SK-N-SH treated with all-trans-retinoic acid at 6 μM for 48 hours (cell line): Measurements from ENCODE around the gene INPP4B.

Experiments used
- ATAC-seq: fragments of 200-7000 bp; cut with Tn5 transposase; 3 replicates; pipeline ENCODE4 v1.9.1; 2020; ENCODE audit warnings: mild to moderate bottlenecking, moderate library complexity
- ARNTL ChIP-seq: fragments of 450-650 bp; formaldehyde crosslinking; IDR thresholded peaks from 2 replicates; pipeline ENCODE4 v1.5.0; 2020; ENCODE audit warnings: low read depth, mild to moderate bottlenecking, moderate library complexity, borderline replicate concordance
- BACH2 ChIP-seq: fragments of 250-450 bp; sonication (Bioruptor Pico); IDR thresholded peaks from 2 replicates; pipeline ENCODE4 v1.9.0; 2021; ENCODE audit warnings: mild to moderate bottlenecking, borderline replicate concordance
- CSDC2 ChIP-seq: fragments of 250-450 bp; sonication (Bioruptor Pico); IDR thresholded peaks from 2 replicates; pipeline ENCODE4 v1.5.0; 2020; ENCODE audit warnings: mild to moderate bottlenecking, moderate library complexity
- ESRRG ChIP-seq: fragments of 250-450 bp; sonication (Bioruptor Pico); IDR thresholded peaks from 2 replicates; pipeline ENCODE4 v1.6.1; 2021; ENCODE audit warnings: mild to moderate bottlenecking
- GLIS3 ChIP-seq: fragments of 250-450 bp; sonication (Bioruptor Pico); IDR thresholded peaks from 2 replicates; pipeline ENCODE4 v1.5.0; 2020; ENCODE audit warnings: mild to moderate bottlenecking, moderate library complexity
- ISL1 ChIP-seq: fragments of 250-450 bp; sonication (Bioruptor Pico); IDR thresholded peaks from 2 replicates; pipeline ENCODE4 v2.1.2; 2022; ENCODE audit warnings: mild to moderate bottlenecking, moderate library complexity
- OSR1 ChIP-seq: fragments of 250-450 bp; sonication (Bioruptor Pico); IDR thresholded peaks from 2 replicates; pipeline ENCODE4 v1.8.0; 2022; ENCODE audit warnings: moderate library complexity, mild to moderate bottlenecking, inconsistent platforms
- PPARA ChIP-seq: fragments of 250-450 bp; sonication (Bioruptor Pico); IDR thresholded peaks from 2 replicates; pipeline ENCODE4 v1.5.0; 2020; ENCODE audit warnings: mild to moderate bottlenecking, borderline replicate concordance
- RARB ChIP-seq: fragments of 250-450 bp; sonication (Bioruptor Pico); IDR thresholded peaks from 2 replicates; pipeline ENCODE4 v1.8.0; 2021; ENCODE audit warnings: mild to moderate bottlenecking, moderate library complexity
- TCF4 ChIP-seq: fragments of 250-450 bp; sonication (Bioruptor Pico); IDR thresholded peaks from 2 replicates; pipeline ENCODE4 v1.8.0; 2021; ENCODE audit warnings: mild to moderate bottlenecking, moderate library complexity, borderline replicate concordance
- TOX ChIP-seq: fragments of 250-450 bp; sonication (Bioruptor Pico); IDR thresholded peaks from 2 replicates; pipeline ENCODE4 v1.8.0; 2021; ENCODE audit warnings: mild to moderate bottlenecking, moderate library complexity, borderline replicate concordance
- ZC3H10 ChIP-seq: fragments of 250-450 bp; sonication (Bioruptor Pico); IDR thresholded peaks from 2 replicates; pipeline ENCODE4 v1.5.1; 2021; ENCODE audit warnings: mild to moderate bottlenecking, moderate library complexity
- ZFP3 ChIP-seq: fragments of 250-450 bp; sonication (Bioruptor Pico); IDR thresholded peaks from 2 replicates; pipeline ENCODE4 v1.5.0; 2020; ENCODE audit warnings: mild to moderate bottlenecking, moderate library complexity
- ZFP30 ChIP-seq: fragments of 450-650 bp; formaldehyde crosslinking; IDR thresholded peaks from 2 replicates; pipeline ENCODE4 v1.5.0; 2022; ENCODE audit warnings: mild to moderate bottlenecking, moderate library complexity
- ZNF565 ChIP-seq: fragments of 450-650 bp; formaldehyde crosslinking; conservative IDR thresholded peaks from 2 replicates; pipeline ENCODE4 v1.5.0; 2020; ENCODE audit warnings: low read depth, mild to moderate bottlenecking, moderate library complexity
- ZNF70 ChIP-seq: fragments of 450-650 bp; formaldehyde crosslinking; IDR thresholded peaks from 2 replicates; pipeline ENCODE4 v1.5.0; 2020; ENCODE audit warnings: mild to moderate bottlenecking, moderate library complexity
- ZNF8 ChIP-seq: fragments of 450-650 bp; formaldehyde crosslinking; IDR thresholded peaks from 2 replicates; pipeline ENCODE4 v1.5.0; 2020; ENCODE audit warnings: mild to moderate bottlenecking, moderate library complexity
- TF ChIP-seq, protein P1 (sequence below): fragments of 250-450 bp; sonication (Bioruptor Pico); IDR thresholded peaks from 2 replicates; pipeline ENCODE4 v1.8.0; 2021; ENCODE audit warnings: low read depth, mild to moderate bottlenecking, moderate library complexity, borderline replicate concordance
- TF ChIP-seq, protein P2 (sequence below): fragments of 250-450 bp; sonication (Bioruptor Pico); IDR thresholded peaks from 2 replicates; pipeline ENCODE4 v1.5.1; 2020; ENCODE audit warnings: low read depth, mild to moderate bottlenecking, moderate library complexity
- TF ChIP-seq, protein P3 (sequence below): fragments of 250-450 bp; sonication (Bioruptor Pico); IDR thresholded peaks from 2 replicates; pipeline ENCODE4 v1.5.1; 2021; ENCODE audit warnings: mild to moderate bottlenecking, moderate library complexity
- TF ChIP-seq, protein P4 (sequence below): fragments of 250-450 bp; sonication (Bioruptor Pico); IDR thresholded peaks from 2 replicates; pipeline ENCODE4 v1.5.0; 2020; ENCODE audit warnings: mild to moderate bottlenecking, moderate library complexity
- TF ChIP-seq, protein P5 (sequence below): fragments of 250-450 bp; sonication (Bioruptor Pico); IDR thresholded peaks from 2 replicates; pipeline ENCODE4 v1.8.0; 2020; ENCODE audit warnings: mild to moderate bottlenecking, moderate library complexity, borderline replicate concordance

The INPP4B gene

DNA sequence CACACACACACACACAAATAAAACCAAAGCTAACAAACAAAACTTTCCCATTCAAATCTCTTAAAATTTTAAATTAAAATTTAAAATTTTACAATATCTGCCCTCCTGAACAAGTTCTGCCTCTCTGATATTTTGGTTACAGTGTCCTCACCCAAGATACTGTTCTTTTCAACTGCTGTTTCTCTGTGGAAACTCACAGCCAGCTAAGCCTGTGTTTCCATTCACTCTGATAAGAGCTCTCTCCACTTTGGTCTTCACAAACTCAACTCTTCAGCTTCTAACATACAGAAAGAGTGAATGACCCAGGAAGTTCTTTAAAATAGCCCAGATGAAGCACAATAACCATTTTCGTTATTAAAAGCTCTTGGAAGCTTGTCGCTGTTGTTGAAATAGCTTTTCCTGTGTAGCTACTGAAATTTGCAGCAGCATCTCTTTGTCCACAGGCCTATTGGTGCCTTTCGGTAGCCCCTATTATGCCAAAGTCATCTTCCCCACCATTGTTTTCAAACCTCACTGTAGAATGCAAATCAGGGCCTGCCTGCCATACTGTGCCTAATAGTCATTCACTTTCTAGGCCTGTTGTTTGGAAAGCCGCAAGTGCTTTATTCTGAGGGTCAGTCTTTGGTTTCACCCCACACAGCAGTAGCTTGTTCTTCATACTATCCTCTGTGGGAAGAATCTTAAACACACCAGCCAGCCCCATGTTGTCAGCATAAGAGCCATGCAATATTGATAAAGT lies 19.4 kb downstream of the INPP4B start:
- ATAC-seq = no peak

DNA sequence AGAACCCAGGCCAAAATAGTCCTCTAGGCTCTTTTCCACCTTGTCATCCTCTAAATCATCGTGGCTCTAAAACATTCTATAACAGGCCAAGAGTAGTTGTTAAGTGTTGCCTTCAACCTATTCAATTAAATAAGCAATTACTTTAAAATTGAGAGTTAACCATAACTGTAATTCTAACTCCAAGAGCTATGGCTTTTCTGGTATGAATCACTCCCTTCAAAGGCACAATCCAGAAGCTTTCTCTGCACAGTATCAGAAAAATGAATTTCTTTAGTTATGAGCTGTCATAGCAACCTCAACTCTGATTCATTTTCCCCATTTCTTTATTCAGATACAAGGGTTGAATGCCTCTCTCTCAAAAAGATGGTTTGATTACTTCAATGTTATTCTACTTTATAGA lies 21.7 kb downstream of the INPP4B start:
- ATAC-seq = peak; percentile 98
- TF ChIP-seq BACH2 (CRISPR knock-in tag) (no peak), RARB (CRISPR knock-in tag) (peak; percentile 74; the same call in 1 of the 2 replicates), ISL1 (peak; percentile 84), ZNF8 (CRISPR knock-in tag) (no peak), ARNTL (no peak), ZNF70 (CRISPR knock-in tag) (no peak), ZNF565 (CRISPR knock-in tag) (no peak), GLIS3 (CRISPR knock-in tag) (no peak), ZC3H10 (CRISPR knock-in tag) (peak; percentile 86), ESRRG (CRISPR knock-in tag) (no peak), ZFP3 (CRISPR knock-in tag) (no peak), TOX (CRISPR knock-in tag) (peak; percentile 93)
- TF ChIP-seq, protein P1, sequence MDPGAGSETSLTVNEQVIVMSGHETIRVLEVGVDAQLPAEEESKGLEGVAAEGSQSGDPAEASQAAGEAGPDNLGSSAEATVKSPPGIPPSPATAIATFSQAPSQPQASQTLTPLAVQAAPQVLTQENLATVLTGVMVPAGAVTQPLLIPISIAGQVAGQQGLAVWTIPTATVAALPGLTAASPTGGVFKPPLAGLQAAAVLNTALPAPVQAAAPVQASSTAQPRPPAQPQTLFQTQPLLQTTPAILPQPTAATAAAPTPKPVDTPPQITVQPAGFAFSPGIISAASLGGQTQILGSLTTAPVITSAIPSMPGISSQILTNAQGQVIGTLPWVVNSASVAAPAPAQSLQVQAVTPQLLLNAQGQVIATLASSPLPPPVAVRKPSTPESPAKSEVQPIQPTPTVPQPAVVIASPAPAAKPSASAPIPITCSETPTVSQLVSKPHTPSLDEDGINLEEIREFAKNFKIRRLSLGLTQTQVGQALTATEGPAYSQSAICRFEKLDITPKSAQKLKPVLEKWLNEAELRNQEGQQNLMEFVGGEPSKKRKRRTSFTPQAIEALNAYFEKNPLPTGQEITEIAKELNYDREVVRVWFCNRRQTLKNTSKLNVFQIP (CRISPR knock-in tag) = no peak
- TF ChIP-seq, protein P2, sequence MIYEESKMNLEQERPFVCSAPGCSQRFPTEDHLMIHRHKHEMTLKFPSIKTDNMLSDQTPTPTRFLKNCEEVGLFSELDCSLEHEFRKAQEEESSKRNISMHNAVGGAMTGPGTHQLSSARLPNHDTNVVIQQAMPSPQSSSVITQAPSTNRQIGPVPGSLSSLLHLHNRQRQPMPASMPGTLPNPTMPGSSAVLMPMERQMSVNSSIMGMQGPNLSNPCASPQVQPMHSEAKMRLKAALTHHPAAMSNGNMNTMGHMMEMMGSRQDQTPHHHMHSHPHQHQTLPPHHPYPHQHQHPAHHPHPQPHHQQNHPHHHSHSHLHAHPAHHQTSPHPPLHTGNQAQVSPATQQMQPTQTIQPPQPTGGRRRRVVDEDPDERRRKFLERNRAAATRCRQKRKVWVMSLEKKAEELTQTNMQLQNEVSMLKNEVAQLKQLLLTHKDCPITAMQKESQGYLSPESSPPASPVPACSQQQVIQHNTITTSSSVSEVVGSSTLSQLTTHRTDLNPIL (CRISPR knock-in tag) = no peak
- TF ChIP-seq, protein P3, sequence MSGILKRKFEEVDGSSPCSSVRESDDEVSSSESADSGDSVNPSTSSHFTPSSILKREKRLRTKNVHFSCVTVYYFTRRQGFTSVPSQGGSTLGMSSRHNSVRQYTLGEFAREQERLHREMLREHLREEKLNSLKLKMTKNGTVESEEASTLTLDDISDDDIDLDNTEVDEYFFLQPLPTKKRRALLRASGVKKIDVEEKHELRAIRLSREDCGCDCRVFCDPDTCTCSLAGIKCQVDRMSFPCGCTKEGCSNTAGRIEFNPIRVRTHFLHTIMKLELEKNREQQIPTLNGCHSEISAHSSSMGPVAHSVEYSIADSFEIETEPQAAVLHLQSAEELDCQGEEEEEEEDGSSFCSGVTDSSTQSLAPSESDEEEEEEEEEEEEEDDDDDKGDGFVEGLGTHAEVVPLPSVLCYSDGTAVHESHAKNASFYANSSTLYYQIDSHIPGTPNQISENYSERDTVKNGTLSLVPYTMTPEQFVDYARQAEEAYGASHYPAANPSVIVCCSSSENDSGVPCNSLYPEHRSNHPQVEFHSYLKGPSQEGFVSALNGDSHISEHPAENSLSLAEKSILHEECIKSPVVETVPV (CRISPR knock-in tag) = no peak
- TF ChIP-seq, protein P4, sequence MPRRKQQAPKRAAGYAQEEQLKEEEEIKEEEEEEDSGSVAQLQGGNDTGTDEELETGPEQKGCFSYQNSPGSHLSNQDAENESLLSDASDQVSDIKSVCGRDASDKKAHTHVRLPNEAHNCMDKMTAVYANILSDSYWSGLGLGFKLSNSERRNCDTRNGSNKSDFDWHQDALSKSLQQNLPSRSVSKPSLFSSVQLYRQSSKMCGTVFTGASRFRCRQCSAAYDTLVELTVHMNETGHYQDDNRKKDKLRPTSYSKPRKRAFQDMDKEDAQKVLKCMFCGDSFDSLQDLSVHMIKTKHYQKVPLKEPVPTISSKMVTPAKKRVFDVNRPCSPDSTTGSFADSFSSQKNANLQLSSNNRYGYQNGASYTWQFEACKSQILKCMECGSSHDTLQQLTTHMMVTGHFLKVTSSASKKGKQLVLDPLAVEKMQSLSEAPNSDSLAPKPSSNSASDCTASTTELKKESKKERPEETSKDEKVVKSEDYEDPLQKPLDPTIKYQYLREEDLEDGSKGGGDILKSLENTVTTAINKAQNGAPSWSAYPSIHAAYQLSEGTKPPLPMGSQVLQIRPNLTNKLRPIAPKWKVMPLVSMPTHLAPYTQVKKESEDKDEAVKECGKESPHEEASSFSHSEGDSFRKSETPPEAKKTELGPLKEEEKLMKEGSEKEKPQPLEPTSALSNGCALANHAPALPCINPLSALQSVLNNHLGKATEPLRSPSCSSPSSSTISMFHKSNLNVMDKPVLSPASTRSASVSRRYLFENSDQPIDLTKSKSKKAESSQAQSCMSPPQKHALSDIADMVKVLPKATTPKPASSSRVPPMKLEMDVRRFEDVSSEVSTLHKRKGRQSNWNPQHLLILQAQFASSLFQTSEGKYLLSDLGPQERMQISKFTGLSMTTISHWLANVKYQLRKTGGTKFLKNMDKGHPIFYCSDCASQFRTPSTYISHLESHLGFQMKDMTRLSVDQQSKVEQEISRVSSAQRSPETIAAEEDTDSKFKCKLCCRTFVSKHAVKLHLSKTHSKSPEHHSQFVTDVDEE (CRISPR knock-in tag) = no peak

More for the DNA sequence above, 19.4 kb downstream of the INPP4B start:
- TF ChIP-seq RARB (CRISPR knock-in tag) (no peak), ZFP3 (CRISPR knock-in tag) (no peak), ZNF70 (CRISPR knock-in tag) (no peak), TOX (CRISPR knock-in tag) (no peak), OSR1 (CRISPR knock-in tag) (no peak), BACH2 (CRISPR knock-in tag) (no peak), GLIS3 (CRISPR knock-in tag) (no peak), CSDC2 (CRISPR knock-in tag) (no peak), ISL1 (no peak), TCF4 (no peak), PPARA (CRISPR knock-in tag) (no peak), ZC3H10 (CRISPR knock-in tag) (no peak), ARNTL (no peak), ZNF8 (CRISPR knock-in tag) (no peak), ZFP30 (CRISPR knock-in tag) (no peak), ESRRG (CRISPR knock-in tag) (no peak)
- TF ChIP-seq, protein P2 (CRISPR knock-in tag) = no peak
- TF ChIP-seq, protein P5, sequence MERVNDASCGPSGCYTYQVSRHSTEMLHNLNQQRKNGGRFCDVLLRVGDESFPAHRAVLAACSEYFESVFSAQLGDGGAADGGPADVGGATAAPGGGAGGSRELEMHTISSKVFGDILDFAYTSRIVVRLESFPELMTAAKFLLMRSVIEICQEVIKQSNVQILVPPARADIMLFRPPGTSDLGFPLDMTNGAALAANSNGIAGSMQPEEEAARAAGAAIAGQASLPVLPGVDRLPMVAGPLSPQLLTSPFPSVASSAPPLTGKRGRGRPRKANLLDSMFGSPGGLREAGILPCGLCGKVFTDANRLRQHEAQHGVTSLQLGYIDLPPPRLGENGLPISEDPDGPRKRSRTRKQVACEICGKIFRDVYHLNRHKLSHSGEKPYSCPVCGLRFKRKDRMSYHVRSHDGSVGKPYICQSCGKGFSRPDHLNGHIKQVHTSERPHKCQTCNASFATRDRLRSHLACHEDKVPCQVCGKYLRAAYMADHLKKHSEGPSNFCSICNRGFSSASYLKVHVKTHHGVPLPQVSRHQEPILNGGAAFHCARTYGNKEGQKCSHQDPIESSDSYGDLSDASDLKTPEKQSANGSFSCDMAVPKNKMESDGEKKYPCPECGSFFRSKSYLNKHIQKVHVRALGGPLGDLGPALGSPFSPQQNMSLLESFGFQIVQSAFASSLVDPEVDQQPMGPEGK (CRISPR knock-in tag) = no peak
- TF ChIP-seq, protein P1 (CRISPR knock-in tag) = no peak
- TF ChIP-seq, protein P3 (CRISPR knock-in tag) = no peak
